GM23338 (cell line): ENCODE measurements around the gene RAX2.

Source experiments
- CTCF ChIP-seq, 2 experiments: fragments of 200-600 bp in 1 of 2; sonication (generic) in 1 of 2; conservative IDR thresholded peaks; 2 replicates each; pipeline versions ENCODE4 v1.5.1 to v1.6.1; 2016 to 2017; ENCODE audit warnings: antibody characterized with exemption in 2 of 2, low read depth in 2 of 2, mild to moderate bottlenecking in 2 of 2, moderate library complexity in 1 of 2
- EZH2 ChIP-seq: fragments of 200-600 bp; sonication (generic); IDR thresholded peaks from one replicate; pipeline ENCODE4 v1.8.0; 2017; ENCODE audit warnings: antibody characterized with exemption, mild to moderate bottlenecking, low read depth; ENCODE audit not compliant: unreplicated experiment

DNA sequence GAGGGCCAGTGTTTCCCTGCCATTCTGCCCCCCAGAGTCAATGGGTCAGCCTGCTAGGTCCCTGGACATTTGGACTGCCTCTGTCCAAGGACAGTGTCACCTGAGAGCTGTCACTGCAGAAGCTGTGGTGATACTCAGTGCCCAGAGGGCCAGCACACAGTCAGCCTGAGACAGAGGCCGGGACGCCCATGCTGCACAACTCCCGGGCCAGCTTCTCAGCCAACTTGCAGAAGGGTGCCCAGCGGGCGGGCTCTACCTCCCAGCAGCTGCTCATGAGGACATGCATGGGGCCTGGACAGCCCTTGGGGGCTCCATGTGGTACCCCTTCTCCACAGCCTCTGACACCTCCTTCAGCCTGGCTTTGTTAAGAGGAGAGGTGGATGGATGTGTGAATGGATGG, 3.8 kb upstream of the RAX2 start:
- no peak for TF ChIP-seq CTCF (conservative IDR thresholded peaks at IDR 0.05; ENCODE audit: low read depth in 2 of 2)
- TF ChIP-seq EZH2, result no peak
